HEK293 (cell line): ENCODE measurements around the gene APLP2.

ENCODE experiments used
- CTCF ChIA-PET: fragments of 350-600 bp; formaldehyde crosslinking; extraction: SDS; loops from one replicate; lab custom pipeline; 2021; ENCODE audit warnings: antibody characterized with exemption; lab: Yijun Ruan, JAX
- POLR2A ChIA-PET: fragments of 300-600 bp; formaldehyde crosslinking; extraction: SDS; loops from one replicate; lab custom pipeline; 2020; ENCODE audit warnings: antibody characterized with exemption, inconsistent platforms; lab: Yijun Ruan, JAX
- H3K27ac ChIP-seq: fragments of 200-500 bp; sonication (Bioruptor generic); 2 replicates; pipeline ENCODE4 v1.5.1; 2014; ENCODE audit warnings: low read depth, low read length, control low read depth, inconsistent platforms; ENCODE audit errors: extremely low read depth
- H3K36me3 ChIP-seq, 2 experiments: fragments of 200-500 bp in 1 of 2; sonication (Bioruptor generic) in 1 of 2; 1 replicate in 1 of 2; 2 replicates in 1 of 2; pipeline ENCODE4 v1.5.1; 2014 to 2017; ENCODE audit warnings: inconsistent platforms in 2 of 2, low read length in 2 of 2; ENCODE audit not compliant: control insufficient read depth in 2 of 2, insufficient read depth in 1 of 2
- H3K4me1 ChIP-seq: fragments of 200-500 bp; sonication (Bioruptor generic); 2 replicates; pipeline ENCODE4 v1.5.1; 2014; ENCODE audit warnings: mild to moderate bottlenecking, low read length, inconsistent platforms; ENCODE audit not compliant: control insufficient read depth, insufficient read depth
- H3K4me3 ChIP-seq: 2 replicates; pipeline ENCODE4 v1.5.1; 2011; ENCODE audit warnings: low read depth, mild to moderate bottlenecking, control low read depth, low read length, moderate library complexity
- H3K9me3 ChIP-seq: fragments of 200-500 bp; sonication (Bioruptor generic); 2 replicates; pipeline ENCODE4 v1.5.1; 2014; ENCODE audit warnings: low read depth, low read length, inconsistent platforms; ENCODE audit not compliant: control insufficient read depth, insufficient read depth
- HOXC10 ChIP-seq: sonication (generic); formaldehyde crosslinking; IDR thresholded peaks from 2 replicates; pipeline ENCODE4 v1.8.1; 2023; ENCODE audit warnings: mild to moderate bottlenecking, missing genetic modification reagents
- MYNN ChIP-seq: fragments of 450-650 bp; formaldehyde crosslinking; IDR thresholded peaks from 2 replicates; pipeline ENCODE4 v1.5.1; 2016; ENCODE audit warnings: missing biosample characterization, missing genetic modification characterization, borderline replicate concordance
- PRDM1 ChIP-seq: fragments of 450-650 bp; formaldehyde crosslinking; IDR thresholded peaks from 2 replicates; pipeline ENCODE4; 2016; ENCODE audit warnings: missing biosample characterization, missing genetic modification characterization
- SCRT2 ChIP-seq: fragments of 450-650 bp; formaldehyde crosslinking; IDR thresholded peaks from 2 replicates; pipeline ENCODE4 v1.5.1; 2016; ENCODE audit warnings: missing biosample characterization, missing genetic modification characterization
- YY2 ChIP-seq: fragments of 450-650 bp; formaldehyde crosslinking; IDR thresholded peaks from 2 replicates; pipeline ENCODE4 v1.5.1; 2016; ENCODE audit warnings: missing biosample characterization, missing genetic modification characterization
- ZBTB21 ChIP-seq: fragments of 450-650 bp; formaldehyde crosslinking; IDR thresholded peaks from 2 replicates; pipeline ENCODE4 v1.5.1; 2017; ENCODE audit warnings: missing biosample characterization, missing genetic modification characterization
- ZBTB48 ChIP-seq: fragments of 450-650 bp; formaldehyde crosslinking; IDR thresholded peaks from 2 replicates; pipeline ENCODE4 v1.5.1; 2016; ENCODE audit warnings: missing biosample characterization, missing genetic modification characterization
- ZNF10 ChIP-seq: fragments of 450-650 bp; formaldehyde crosslinking; IDR thresholded peaks from 2 replicates; pipeline ENCODE4 v1.5.1; 2017; ENCODE audit warnings: missing biosample characterization, missing genetic modification characterization
- ZNF16 ChIP-seq: fragments of 450-650 bp; formaldehyde crosslinking; IDR thresholded peaks from 2 replicates; pipeline ENCODE4 v1.5.1; 2016; ENCODE audit warnings: low read depth, missing biosample characterization, missing genetic modification characterization
- ZNF211 ChIP-seq: fragments of 450-650 bp; formaldehyde crosslinking; IDR thresholded peaks from 2 replicates; pipeline ENCODE4 v1.5.1; 2016; ENCODE audit warnings: low read depth, missing biosample characterization, missing genetic modification characterization
- ZNF366 ChIP-seq: fragments of 450-650 bp; formaldehyde crosslinking; conservative IDR thresholded peaks from 2 replicates; pipeline ENCODE4 v1.5.1; 2016; ENCODE audit warnings: missing biosample characterization, missing genetic modification characterization
- ZNF37A ChIP-seq: fragments of 450-650 bp; IDR thresholded peaks from 2 replicates; pipeline ENCODE4 v1.5.1; 2018; ENCODE audit warnings: missing biosample characterization, missing genetic modification characterization
- ZNF391 ChIP-seq: fragments of 450-650 bp; formaldehyde crosslinking; IDR thresholded peaks from 2 replicates; pipeline ENCODE4 v1.5.1; 2016; ENCODE audit warnings: low read depth, missing biosample characterization, missing genetic modification characterization, borderline replicate concordance
- ZNF473 ChIP-seq: fragments of 450-650 bp; formaldehyde crosslinking; IDR thresholded peaks from 2 replicates; pipeline ENCODE4 v1.5.1; 2017; ENCODE audit warnings: missing biosample characterization, missing genetic modification characterization
- ZNF521 ChIP-seq: fragments of 450-650 bp; formaldehyde crosslinking; IDR thresholded peaks from 2 replicates; pipeline ENCODE4 v1.5.1; 2017; ENCODE audit warnings: missing biosample characterization, mild to moderate bottlenecking, missing genetic modification characterization
- ZNF558 ChIP-seq: fragments of 450-650 bp; formaldehyde crosslinking; IDR thresholded peaks from 2 replicates; pipeline ENCODE4 v1.5.1; 2016; ENCODE audit warnings: missing biosample characterization, missing genetic modification characterization
- ZNF585B ChIP-seq: fragments of 450-650 bp; formaldehyde crosslinking; IDR thresholded peaks from 2 replicates; pipeline ENCODE4 v1.5.1; 2016; ENCODE audit warnings: missing biosample characterization, missing genetic modification characterization
- ZNF768 ChIP-seq: fragments of 450-650 bp; formaldehyde crosslinking; IDR thresholded peaks from 2 replicates; pipeline ENCODE4 v1.5.1; 2018; ENCODE audit warnings: missing biosample characterization, mild to moderate bottlenecking, missing genetic modification characterization
- ZNF843 ChIP-seq: fragments of 450-650 bp; formaldehyde crosslinking; IDR thresholded peaks from 2 replicates; pipeline ENCODE4 v1.5.1; 2016; ENCODE audit warnings: missing biosample characterization, missing genetic modification characterization
- TF ChIP-seq, protein P1 (sequence below): fragments of 450-650 bp; IDR thresholded peaks from 2 replicates; pipeline ENCODE4 v1.5.1; 2018; ENCODE audit warnings: missing biosample characterization, missing genetic modification characterization
- TF ChIP-seq, protein P2 (sequence below): fragments of 450-650 bp; formaldehyde crosslinking; IDR thresholded peaks from 2 replicates; pipeline ENCODE4 v1.5.1; 2016; ENCODE audit warnings: missing biosample characterization, missing genetic modification characterization
- TF ChIP-seq, protein P3 (sequence below): fragments of 450-650 bp; formaldehyde crosslinking; IDR thresholded peaks from 2 replicates; pipeline ENCODE4 v1.5.1; 2016; ENCODE audit warnings: missing biosample characterization, missing genetic modification characterization, borderline replicate concordance

Gene APLP2

DNA sequence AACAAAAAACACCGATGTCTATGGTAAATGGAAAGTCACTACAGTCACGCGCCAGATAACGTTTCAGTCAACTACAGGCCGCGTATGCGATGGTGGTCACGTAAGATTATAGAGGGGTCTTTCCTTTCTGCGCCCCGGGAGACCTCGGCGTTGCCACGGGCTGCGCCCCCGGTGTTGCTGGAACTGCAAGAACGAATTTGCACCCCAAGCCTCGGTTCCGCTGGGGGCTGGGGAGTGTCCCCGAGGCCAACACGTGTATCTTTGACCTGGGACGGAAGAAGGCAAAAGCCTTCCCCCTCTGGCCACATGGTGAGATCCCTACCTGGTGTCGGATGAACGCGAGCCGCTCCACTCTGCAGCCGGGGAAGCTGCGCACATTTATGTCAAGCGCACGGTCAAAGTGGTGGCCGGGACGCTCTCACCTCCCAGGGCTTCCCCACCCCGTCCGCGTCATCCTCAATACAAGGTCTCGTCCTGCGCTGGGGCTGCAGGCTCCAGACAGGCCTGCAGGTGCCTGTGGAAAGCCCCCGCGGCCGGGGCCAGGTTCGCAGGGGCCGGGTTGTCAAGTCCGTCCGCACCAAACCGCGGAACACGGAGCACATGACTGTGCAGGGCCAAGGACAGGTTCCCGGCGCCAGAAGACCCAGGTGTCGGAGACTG lies 29.3 kb upstream of the APLP2 start:
- Histone ChIP-seq H3K27ac (no peak overlapping the region), H3K9me3 (no peaks in the 10 kb centered on the region), H3K36me3 (no peaks in the 10 kb centered on the region)
- TF ChIP-seq HOXC10 (CRISPR knock-in tag) (no peak), ZNF366 (no peak), ZNF843 (tag by site-specific recombination) (no peak), ZNF10 (tag by site-specific recombination) (no peak), ZNF211 (no peak), ZNF768 (tag by site-specific recombination) (no peak), YY2 (tag by site-specific recombination) (no peak)
- TF ChIP-seq, all 188 proteins: peak for 0
- CTCF ChIA-PET = interaction anchor here (1.1 kb wide), 1 partner anchor 23 kb away, joined by 3 read pairs; no protein-coding TSS in a partner anchor
- Histone ChIP-seq H3K4me1 (no peaks in the 10 kb centered on the region), H3K4me3 (no peak overlapping the region)
- POLR2A ChIA-PET = no interaction called here

DNA sequence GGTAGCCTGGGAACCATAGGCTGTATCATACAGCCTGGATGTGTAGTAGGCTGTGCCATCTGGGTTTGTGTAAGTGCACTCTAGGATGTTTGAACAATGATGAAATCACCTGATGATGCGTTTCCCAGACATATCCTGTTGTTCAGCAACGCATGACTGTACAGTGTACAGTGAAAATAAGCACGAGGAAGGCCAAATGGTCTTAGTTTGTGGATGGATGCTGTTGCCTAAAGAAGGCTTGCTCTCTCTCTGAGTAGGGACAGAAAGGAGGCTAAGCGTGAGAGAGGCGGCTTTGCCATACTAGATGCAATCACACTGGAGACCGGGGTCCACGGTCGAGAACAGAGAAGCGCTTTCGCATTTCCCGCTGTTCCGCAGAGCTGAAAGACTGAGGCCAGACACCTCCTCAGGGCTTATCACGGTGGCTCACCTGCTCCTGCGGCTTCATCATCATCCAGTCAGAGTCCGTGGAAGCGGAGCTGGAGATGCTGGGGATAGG lies 27.6 kb upstream of the APLP2 start:
- CTCF ChIA-PET = no interaction called here
- POLR2A ChIA-PET = interaction anchor here (0.9 kb wide), 1 partner anchor 39 kb away, joined by 5 read pairs; the partner anchor contains the start of gene PRDM10
- H3K4me3 ChIP-seq = no peak overlapping the region
- TF ChIP-seq ZNF366 (no peak), SCRT2 (tag by site-specific recombination) (peak; percentile 50; the same call in 1 of the 2 replicates)
- H3K9me3 ChIP-seq = no peaks in the 10 kb centered on the region
- H3K27ac ChIP-seq = no peak overlapping the region
- no peaks in the 10 kb centered on the region for H3K36me3 ChIP-seq
- no peaks in the 10 kb centered on the region for H3K4me1 ChIP-seq

DNA sequence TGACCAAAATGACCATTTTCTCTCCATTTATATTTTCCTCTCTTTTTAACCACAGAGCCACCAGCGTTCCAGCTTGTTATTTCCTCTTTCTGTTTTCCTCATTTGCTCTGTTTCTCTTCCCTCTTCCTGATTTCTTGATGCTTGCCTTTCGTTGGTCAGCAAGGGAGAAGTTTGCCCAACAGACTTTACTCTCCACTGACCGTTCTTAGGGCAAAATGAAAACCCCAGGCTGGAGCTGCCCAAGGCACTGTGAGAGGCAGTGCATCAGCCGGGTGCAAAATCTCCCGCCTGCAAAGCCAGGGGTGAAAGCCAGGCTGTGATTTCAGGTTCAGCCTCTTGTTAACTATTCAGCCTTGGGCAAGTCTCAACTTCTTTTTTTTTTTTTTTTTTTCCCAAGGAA lies 26.1 kb upstream of the APLP2 start:
- no peaks in the 10 kb centered on the region for H3K36me3 ChIP-seq
- ChIA-PET POLR2A (no interaction called here), CTCF (no interaction called here)
- no peak overlapping the region for H3K27ac ChIP-seq
- no peak overlapping the region for H3K4me3 ChIP-seq
- TF ChIP-seq ZNF473 (tag by site-specific recombination) (no peak), ZNF391 (no peak), ZNF521 (tag by site-specific recombination) (no peak), PRDM1 (tag by site-specific recombination) (no peak), ZNF10 (tag by site-specific recombination) (no peak), ZBTB21 (no peak)
- TF ChIP-seq, protein P1, sequence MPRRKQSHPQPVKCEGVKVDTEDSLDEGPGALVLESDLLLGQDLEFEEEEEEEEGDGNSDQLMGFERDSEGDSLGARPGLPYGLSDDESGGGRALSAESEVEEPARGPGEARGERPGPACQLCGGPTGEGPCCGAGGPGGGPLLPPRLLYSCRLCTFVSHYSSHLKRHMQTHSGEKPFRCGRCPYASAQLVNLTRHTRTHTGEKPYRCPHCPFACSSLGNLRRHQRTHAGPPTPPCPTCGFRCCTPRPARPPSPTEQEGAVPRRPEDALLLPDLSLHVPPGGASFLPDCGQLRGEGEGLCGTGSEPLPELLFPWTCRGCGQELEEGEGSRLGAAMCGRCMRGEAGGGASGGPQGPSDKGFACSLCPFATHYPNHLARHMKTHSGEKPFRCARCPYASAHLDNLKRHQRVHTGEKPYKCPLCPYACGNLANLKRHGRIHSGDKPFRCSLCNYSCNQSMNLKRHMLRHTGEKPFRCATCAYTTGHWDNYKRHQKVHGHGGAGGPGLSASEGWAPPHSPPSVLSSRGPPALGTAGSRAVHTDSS (tag by site-specific recombination) = no peak
- TF ChIP-seq, protein P2, sequence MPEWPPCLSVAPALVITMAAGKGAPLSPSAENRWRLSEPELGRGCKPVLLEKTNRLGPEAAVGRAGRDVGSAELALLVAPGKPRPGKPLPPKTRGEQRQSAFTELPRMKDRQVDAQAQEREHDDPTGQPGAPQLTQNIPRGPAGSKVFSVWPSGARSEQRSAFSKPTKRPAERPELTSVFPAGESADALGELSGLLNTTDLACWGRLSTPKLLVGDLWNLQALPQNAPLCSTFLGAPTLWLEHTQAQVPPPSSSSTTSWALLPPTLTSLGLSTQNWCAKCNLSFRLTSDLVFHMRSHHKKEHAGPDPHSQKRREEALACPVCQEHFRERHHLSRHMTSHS = no peak
- no peaks in the 10 kb centered on the region for H3K4me1 ChIP-seq
- no peaks in the 10 kb centered on the region for H3K9me3 ChIP-seq

DNA sequence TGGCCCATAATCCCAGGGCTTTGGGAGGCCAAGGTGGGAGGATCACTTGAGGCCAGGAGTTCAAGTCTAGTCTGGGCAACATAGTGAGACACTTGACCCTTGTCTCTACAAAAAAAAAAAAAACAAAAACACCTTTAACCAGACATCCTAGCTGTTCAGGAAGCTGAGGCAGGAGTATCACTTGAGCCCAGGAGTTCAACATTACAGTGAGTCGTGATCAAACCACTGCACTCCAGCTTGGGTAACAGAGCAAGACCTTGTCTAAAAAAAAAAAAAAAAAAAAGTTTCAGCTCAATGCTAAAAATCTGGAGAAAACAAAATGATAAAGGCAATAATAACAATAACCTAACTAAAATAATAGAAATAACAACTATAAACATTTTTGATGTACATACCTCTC lies 22.6 kb upstream of the APLP2 start:
- Histone ChIP-seq H3K36me3 (no peaks in the 10 kb centered on the region), H3K27ac (no peak overlapping the region), H3K4me1 (no peaks in the 10 kb centered on the region), H3K4me3 (no peak overlapping the region), H3K9me3 (no peaks in the 10 kb centered on the region)
- POLR2A ChIA-PET = no interaction called here
- CTCF ChIA-PET = interaction anchor here (0.7 kb wide), 1 partner anchor 1647 kb away, joined by 3 read pairs; no protein-coding TSS in a partner anchor
- TF ChIP-seq ZNF558 (no peak), ZBTB48 (no peak), ZNF585B (tag by site-specific recombination) (no peak), MYNN (tag by site-specific recombination) (no peak), ZNF16 (tag by site-specific recombination) (no peak), ZNF37A (tag by site-specific recombination) (no peak)
- TF ChIP-seq, protein P3, sequence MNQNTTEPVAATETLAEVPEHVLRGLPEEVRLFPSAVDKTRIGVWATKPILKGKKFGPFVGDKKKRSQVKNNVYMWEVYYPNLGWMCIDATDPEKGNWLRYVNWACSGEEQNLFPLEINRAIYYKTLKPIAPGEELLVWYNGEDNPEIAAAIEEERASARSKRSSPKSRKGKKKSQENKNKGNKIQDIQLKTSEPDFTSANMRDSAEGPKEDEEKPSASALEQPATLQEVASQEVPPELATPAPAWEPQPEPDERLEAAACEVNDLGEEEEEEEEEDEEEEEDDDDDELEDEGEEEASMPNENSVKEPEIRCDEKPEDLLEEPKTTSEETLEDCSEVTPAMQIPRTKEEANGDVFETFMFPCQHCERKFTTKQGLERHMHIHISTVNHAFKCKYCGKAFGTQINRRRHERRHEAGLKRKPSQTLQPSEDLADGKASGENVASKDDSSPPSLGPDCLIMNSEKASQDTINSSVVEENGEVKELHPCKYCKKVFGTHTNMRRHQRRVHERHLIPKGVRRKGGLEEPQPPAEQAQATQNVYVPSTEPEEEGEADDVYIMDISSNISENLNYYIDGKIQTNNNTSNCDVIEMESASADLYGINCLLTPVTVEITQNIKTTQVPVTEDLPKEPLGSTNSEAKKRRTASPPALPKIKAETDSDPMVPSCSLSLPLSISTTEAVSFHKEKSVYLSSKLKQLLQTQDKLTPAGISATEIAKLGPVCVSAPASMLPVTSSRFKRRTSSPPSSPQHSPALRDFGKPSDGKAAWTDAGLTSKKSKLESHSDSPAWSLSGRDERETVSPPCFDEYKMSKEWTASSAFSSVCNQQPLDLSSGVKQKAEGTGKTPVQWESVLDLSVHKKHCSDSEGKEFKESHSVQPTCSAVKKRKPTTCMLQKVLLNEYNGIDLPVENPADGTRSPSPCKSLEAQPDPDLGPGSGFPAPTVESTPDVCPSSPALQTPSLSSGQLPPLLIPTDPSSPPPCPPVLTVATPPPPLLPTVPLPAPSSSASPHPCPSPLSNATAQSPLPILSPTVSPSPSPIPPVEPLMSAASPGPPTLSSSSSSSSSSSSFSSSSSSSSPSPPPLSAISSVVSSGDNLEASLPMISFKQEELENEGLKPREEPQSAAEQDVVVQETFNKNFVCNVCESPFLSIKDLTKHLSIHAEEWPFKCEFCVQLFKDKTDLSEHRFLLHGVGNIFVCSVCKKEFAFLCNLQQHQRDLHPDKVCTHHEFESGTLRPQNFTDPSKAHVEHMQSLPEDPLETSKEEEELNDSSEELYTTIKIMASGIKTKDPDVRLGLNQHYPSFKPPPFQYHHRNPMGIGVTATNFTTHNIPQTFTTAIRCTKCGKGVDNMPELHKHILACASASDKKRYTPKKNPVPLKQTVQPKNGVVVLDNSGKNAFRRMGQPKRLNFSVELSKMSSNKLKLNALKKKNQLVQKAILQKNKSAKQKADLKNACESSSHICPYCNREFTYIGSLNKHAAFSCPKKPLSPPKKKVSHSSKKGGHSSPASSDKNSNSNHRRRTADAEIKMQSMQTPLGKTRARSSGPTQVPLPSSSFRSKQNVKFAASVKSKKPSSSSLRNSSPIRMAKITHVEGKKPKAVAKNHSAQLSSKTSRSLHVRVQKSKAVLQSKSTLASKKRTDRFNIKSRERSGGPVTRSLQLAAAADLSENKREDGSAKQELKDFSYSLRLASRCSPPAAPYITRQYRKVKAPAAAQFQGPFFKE (tag by site-specific recombination) = no peak
